GM19324 (cell line): ENCODE measurements around the gene PDE9A.

Experiments
- ATAC-seq: cut with Tn5 transposase; IDR thresholded peaks from one replicate; pipeline ENCODE4 v1.9.1; 2021; ENCODE audit warnings: mild to moderate bottlenecking, moderate library complexity; ENCODE audit not compliant: unreplicated experiment, low FRiP score

The PDE9A gene

DNA sequence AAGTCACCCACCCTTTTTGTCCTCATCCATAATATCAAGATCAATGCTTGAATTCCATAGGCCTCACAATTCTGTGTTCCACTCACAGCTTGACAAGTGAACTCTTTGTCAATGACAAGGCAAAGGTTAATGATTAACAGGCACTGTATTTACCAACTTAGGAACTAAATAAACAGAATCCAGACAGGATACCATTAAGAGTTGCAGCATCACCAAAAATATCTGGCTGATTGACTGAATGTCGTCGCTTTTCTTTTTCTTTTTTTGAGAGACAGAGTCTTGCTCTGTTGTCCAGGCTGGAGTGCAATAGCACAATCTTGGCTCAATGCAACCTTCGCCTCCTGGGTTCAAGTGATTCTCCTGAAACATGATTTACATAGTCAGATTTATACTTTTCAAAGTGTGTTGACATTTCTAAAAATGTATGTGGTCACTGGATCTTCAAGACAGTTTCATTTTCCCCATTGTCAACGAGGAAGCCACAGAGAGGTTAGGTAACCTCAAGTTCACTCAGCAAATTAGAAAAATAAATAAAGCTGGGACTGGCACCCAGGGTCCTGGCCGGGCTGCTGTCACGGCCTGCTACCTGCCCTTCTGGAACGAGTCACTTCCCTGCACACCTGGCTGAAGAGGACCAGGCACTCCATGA is 81.0 kb downstream of the PDE9A start:
- no peak for ATAC-seq

DNA sequence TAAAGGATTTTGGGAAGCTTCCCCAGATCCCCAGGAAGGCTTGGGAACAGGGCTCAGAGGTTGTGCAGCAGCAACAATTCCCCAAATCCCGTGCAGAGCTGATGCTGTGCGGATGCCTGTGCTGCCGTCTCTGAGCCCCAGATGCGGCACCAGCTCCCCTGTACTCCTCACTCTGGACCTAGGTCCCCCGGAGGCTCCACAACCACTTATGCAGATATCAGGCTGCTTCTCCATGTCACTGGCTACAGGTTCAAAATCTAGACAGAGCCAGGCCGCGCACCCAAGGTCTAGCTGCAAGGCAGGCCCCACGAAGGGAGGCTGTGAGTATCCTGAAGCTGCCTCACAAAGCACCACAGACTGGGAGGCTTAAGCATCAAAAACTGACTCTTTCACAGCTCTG is 81.6 kb downstream of the PDE9A start:
- ATAC-seq = no peak

DNA sequence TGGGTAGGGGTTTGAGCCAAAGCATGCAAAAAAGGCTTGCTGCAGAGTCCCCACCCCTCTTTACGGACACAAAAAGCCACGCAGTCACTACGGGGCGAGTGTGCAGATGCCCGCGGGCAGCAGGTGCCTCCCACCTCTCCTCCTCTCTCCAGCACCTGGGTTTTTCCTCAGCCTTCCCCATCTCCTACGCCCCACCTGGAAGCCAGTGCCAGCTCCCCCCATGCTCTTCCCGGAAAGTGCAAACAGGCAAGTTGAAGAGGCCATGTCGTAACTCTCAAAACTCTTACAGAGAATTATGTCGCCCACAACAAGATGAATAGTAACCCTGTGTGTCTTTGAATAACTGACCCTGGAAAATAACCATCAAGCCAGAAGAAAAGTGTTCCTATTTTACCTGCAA is 82.5 kb downstream of the PDE9A start:
- ATAC-seq = no peak

DNA sequence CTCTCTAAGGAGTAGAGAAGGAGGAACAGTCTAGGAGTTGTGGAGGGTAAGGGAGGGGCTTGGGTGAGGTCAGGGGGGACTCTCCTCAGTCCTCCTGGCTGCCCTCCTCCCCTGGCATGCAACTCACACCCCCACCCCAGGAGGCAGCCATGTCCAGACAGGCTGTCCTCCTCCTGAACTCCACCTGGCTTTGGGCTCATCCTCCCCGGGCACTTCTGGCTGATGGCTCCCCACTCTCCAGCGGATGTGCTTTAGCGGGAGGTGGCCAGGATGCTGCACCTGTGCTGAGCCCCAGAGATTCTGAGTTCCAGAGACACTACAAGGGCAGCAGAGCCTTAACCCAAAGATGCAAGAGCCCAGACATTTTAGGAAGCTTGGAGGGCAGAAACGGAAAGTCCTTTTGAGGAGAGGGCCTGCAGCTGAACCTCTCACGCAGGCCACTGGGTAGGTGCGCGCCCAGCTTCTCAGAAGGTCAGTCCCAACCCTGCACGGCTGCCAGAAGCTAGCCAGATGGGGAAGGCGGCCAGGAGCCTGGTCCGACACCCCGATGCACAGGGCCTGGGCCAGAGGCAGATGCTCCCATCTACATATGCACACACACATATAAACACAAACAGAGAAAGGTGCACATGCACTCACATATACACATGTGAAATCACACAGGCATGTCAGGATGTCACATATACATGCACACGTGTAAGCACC is 83.4 kb downstream of the PDE9A start:
- ATAC-seq = no peak

DNA sequence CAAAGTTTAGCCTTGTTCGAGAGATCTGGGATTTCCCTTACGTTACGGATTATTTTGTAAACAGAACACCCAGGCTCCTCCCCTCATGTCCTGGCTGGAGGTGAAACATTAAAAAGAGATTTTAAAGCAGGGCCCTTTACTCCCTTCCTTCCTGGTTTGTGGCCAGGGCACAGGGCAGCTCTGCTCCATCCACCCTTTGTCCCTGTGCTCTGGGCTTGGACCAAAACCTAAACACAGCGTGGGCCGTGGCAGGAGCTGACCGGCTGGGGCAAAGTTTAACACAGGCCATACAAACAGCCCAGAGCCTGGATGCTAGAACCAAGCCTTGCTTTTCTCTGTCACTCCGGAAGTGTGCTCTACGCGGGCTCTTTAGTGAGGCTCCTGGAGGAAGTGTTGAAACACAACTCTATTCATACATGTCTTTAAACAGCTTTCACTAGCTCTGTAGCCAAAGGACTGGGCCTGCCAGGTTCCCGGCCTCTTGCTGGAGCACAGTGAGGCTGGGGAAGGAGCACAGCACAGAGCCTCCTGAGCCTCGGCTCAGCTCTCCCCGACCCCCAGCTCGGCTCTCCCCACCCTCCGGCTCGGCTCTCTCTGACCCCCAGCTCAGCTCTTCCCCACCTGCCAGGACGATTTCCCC is 84.7 kb downstream of the PDE9A start:
- ATAC-seq = no peak

DNA sequence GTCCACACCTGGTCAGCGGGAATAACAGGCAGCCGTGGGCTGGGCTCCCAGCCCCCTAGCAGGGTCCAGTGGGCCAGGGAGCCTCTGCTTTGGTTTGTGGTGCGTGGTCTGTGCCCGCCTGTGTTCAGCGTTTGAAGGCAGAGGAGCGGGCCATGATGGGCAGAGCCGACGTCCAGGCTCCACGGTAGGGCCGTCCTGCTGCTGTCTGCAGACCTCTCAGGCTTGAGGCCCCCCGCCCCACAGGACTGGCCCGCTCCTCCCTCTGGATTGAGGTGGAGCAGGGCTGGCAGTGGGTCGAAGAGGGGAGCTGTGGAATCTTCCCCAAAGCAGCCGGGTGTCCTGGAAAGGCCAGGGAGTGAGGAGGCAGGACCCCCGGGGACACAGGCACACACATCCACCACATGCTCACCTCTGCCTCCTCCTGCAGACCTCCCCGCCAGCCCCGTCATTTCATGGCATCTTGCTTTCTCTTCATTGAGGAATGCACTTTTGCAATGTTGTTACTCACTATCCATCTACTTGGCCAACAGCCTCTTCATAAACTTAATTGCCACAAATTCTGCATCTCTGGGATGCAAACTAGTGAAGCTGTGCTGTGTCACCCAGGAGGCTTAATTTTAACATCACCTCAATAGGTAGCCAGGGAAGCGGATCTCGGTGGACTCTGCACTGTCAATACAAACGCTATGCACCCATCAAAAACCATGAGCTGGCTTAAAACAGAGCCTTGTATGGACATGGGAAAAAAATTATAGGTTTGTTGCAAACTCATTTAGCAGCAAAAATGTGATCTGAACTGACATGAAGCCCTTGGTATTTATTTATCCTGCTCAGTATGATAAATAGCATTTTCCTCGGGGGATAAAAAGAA is 85.9 kb downstream of the PDE9A start:
- no peak for ATAC-seq

DNA sequence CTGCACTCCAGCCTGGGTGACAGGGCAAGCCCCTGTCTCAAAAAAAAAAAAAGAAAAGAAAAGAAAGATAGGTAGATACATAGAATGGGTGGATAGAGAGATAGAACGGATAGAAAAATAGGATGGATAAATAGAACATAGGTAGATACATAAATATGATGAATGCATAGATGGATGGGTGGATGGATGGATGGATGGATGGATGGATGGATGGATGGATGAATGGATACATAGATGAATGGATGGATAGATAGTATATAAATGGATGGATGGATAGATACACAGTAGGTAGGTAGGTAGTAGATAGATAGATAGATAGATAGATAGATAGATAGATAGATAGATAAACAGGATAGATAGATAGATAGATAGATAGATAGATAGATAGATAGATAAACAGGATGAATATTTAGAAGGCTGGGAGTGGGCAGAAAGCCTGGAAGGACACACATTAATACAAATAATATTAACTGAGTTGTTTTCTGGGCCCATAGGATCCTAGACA is 87.0 kb downstream of the PDE9A start:
- ATAC-seq = no peak

DNA sequence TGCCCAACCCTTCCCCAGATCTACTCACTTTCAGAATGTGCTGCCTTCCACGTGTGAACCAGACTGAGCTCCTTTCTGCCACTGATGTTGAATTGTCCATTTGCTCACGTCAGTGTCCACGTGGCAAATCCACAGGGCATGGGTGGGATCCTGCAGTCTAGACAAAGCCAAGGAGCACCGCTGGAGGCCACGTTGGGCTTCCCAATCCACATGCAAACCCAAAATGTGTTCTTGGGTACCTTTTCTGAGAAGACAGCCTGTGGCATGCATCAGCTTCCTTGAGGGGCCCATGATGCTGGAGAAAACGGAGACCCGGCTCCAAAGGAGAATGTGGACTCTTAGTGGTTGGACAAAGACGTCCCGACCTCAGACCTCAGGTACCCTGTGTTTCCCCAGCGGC is 87.6 kb downstream of the PDE9A start:
- ATAC-seq = no peak

DNA sequence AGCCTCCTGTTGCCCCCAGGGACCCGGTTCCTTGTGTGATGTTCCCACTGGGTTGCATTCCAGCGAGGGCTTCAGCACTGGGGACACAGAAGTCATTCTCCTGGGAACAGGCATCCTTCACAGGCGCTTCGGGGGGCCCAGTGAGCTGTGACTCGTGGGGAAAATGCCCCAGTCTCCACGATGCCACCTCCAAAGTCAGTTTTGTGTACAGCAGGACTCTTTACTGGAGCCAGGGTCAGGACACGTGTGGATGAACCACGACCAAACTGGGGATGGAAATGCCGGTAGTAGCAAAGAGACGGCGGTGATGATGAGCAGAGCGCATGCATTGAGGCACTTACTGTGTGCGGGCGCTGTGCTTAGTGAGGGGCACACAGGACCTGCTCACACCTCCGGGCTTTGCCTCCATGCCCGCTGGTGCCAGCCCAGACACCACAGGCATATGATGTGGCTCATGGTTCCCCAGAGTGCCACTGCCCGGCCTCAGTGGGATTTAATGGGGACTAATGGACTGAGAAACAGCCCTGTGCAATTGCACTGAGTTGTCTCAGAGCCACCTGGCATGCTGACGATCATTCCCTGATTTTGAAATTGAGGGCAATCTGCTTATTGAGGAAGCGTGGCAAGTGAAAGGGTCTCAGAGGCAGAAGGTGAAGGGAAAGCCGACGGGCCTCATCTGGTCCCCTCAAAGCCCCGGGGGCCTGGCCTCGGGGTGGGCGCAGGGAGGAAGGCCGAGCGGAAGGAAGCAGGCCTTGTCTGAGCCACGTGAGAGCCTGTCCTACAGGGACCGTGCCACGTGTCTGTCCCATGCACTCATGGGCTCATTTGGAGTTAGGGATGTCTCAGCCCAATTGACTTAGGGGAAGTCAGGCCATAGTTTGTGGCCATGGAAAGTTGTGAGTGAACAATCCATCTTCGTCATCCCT is 91.4 kb downstream of the PDE9A start:
- no peak for ATAC-seq

DNA sequence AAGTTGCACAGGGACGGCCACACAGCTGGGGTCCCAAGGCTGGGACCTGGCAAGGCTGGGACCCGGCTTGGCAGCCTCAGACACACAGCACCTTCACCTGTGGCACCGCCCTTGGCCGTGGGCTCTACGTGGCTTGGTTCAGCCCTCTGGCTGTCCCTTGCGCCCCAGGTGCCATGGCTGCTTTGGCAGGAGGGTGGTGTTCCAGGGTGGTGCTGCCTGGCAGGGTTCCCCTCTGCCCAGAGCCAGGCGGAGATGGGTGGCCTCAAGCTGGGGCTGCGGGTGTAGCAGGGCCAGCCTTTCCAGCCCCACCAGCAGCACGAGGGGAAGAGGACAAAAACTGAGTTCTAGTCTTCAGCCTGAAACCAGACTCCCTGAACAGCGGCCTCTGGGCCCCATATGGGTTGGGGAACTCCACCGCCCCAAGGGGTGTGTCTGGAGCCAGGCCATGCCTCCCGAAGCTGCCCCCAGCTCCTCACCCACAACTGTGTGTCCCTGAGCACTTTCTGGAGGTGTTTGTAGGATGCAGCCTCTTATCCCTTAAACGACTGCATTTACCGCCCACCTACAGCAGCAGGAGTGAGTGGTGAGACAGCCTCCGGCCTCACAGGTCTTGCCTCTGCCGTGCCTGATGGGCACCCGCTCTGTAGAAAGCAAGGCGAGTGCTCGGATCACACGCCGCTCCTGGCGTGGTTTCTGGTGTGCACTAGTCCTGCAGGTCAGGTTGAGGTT is 92.3 kb downstream of the PDE9A start:
- no peak for ATAC-seq

DNA sequence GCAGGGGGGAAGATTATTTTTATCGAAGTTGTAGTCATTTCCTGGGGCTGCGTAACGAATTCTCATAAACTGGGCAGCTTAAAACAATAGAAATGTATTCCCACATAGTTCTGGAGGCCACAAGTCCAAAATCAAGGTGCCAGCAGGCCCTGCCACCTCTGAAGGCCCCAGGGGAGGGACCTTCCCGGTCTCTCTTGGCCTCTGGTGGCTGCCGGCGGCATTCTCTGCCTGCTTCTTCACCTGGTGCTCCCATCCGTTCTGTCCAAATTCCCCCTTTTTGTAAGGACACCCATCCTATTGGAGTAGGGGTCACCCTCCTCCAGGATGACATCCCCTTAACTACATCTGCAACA is 92.8 kb downstream of the PDE9A start:
- ATAC-seq = no peak

DNA sequence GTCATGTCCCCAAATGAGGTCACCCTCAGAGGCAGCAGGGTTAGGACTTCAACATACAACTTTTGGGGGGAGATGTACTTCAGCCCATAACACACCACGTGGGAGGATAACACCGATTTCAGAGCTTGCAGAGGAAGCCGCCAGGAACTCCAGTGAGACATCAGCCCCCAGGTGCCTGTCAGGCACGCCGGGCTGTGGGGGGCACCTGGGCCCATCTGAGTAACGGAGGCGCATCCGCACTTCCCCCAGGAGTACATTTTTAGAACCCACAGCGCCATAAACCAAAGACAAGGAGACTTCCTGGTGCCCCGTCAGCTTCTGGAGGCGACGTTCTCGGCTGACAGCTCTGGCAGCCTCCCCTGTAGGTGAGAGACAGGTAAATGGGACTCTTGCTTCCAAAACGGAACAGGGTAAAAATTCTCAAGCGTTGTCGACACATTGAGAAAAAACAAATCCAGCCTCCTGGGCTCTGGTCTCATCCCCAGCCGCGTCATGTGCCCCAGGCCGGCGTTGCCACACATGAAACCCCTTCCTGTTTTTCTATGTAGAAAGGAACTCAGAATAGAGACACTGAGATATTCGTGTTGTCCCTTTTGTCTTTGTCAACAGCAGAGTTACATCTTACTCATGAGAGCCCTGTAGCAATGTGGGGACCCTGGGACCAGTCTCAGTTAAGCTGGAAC is 93.3 kb downstream of the PDE9A start:
- no peak for ATAC-seq

DNA sequence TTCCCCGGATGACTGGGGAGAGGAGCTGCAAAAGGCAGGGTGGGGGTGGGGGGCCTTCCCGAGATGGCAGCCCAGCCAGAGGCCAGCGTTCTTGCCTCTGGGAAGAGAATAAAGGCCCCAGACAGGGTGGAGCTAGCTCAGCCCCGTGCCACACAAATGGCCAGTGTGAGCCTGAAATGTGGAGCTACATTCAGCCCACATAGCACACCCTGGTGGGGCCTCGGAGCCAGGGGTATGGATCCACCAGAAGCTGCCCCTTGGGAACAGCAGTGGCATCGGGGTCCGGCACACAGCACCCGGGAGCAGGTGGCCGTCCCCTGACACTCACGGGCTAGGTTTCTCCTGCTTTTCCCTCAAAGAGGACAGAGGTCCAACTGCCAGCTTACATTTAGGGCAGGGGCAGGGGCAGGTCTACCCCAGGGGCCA is 93.9 kb downstream of the PDE9A start:
- ATAC-seq = no peak

DNA sequence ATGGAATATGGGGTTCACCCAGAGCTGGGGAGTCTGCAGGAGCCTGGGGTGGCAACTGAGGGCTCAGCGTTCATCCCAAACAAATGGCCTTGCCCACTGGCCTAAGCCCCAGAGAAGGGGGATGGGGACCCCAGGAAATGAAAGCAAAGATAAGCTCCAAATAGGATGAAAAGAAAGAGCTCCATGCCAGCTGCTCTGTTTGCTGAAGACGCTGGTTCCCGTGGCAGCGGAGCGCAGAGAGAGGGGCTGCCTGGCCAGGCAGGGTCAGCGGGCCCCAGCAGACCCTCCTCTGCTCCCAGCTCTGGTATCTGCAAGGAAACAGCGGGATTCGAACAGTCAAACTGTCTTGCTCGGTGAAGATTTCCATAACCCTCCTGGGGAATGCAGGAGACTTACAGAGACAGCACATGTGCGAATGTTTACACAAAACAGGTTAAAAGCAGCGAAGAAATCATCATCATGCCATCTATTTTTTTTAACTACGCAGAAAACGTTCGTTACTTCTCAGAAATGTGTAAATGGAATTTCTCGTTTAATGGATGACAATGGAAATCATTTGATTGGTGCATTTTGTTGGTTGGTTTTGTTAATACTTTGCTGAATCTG is 94.4 kb downstream of the PDE9A start:
- ATAC-seq = no peak

DNA sequence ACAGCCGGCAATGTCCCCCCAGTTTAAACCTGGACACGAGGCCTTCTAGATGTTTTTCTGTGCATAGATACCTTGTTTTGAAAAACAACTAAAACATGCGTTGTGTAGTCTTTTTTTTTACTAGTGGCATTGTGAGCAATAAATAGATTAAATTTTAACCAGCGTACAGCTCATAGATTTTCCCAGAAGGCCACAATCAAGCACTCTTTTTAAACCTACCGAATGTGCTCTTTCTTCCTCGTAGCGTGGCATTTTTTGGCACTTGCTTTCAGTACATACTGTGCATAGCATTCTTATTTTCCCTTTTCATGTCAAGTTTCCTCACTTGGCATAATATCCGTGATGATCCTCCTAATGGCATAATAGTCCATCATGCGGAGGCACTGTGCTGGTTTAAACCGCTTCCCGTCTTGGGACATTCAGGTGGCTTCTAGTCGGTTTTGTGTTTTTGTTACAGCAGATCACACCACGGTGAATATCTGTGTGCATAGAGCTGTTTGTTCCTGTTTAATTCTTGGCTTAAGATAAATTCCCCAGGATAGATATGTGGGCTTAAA is 95.3 kb downstream of the PDE9A start:
- ATAC-seq = no peak

DNA sequence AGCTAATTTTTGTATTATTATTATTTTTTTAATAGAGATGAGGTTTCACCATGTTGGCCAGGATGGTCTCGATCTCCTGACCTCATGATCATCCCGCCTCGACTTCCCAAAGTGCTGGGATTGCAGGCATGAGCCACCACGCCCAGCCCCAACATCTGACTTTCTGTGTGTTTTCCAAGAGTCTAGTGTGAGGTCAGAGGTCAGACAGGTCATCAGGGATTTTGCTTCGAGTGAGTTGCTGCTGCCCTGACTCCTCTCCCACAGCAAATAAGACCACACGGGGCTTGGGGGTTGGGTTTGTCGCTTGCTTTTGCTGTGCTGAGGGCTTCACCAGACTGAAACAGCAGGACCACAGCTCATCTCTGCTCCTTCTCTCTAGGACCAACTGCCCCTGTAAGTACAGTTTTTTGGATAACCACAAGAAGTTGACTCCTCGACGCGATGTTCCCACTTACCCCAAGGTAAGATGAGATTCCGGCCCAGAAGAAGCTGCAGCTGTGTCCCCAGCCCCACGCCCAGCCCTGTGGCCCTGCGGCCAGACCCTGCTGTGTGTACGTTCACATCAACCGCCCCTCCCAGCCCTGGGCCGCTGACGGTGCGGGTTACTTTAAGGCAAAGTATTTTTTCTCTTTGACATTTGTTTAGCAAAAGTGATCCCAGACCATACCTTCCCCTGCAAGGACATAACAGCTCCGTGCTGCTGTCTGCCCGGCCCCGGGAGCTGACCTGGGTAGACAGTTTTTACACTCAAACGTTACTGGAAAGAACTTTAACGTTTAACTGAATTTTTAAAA is 97.5 kb downstream of the PDE9A start:
- ATAC-seq = no peak

DNA sequence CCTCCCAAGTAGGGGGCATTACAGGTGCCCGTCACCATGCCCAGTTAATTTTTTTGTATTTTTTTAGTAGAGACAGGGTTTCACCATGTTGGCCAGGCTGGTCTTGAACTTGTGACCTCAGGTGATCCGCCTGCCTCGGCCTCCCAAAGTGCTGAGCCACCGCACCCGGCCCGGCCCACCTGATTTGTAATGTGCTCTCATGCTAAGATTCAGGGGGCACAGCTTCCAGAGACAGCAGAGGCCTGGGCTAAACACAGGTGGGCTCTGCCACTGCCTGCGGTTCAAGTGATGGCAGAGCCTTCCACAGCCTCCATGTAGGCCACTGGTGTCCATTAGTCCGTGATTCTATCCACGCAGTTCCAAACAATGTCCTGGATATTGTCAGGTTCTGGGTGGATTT is 98.4 kb downstream of the PDE9A start:
- no peak for ATAC-seq
